AG04450 (cell line): Measurements from ENCODE around the gene TMEM178A. TPM values are rescaled to one million over a fixed set of nuclear protein-coding genes. Genes with fewer than 3 reads are reported as not detected.
A peak's percentile ranks its signal among the peaks of the same experiment; 100 is the strongest.

Experiments used
- CTCF ChIA-PET: fragments of 300-600, 350-600 bp; formaldehyde crosslinking; extraction: SDS; loops from one replicate; lab custom pipeline; 2022; ENCODE audit warnings: antibody characterized with exemption, inconsistent platforms; lab: Charles Lee
- POLR2A ChIA-PET: fragments of 350-600 bp; formaldehyde crosslinking; extraction: SDS; loops from one replicate; lab custom pipeline; 2021; ENCODE audit warnings: antibody characterized with exemption, inconsistent platforms; lab: Yijun Ruan, JAX
- DNase-seq: peaks from one replicate; pipeline ENCODE4 v3.0.0-alpha.2; 2011; ENCODE audit warnings: low read depth, low spot score
- H3K27ac ChIP-seq: one replicate; pipeline ENCODE4 v1.5.1; 2012; ENCODE audit warnings: low read depth, low read length, control low read depth
- H3K27me3 ChIP-seq: one replicate; pipeline ENCODE4 v1.6.0; 2012; ENCODE audit warnings: low read length; ENCODE audit not compliant: control insufficient read depth, insufficient read depth
- H3K4me3 ChIP-seq: 2 replicates; pipeline ENCODE4 v1.5.1; 2011; ENCODE audit warnings: mild to moderate bottlenecking, low read depth, low read length, control low read depth
- H3K9me3 ChIP-seq: 2 replicates; pipeline ENCODE4 v1.5.1; 2012; ENCODE audit warnings: low read length; ENCODE audit not compliant: control insufficient read depth, insufficient read depth
- CTCF ChIP-seq: IDR thresholded peaks from 2 replicates; pipeline ENCODE4 v1.5.1; 2011; ENCODE audit warnings: low read depth, low read length, control low read depth, inconsistent platforms
- polyA minus RNA-seq: library from RNA; depleted of rRNA, polyadenylated mRNA; stranded (reverse); fragments of >200 nt; gene quantifications from 2 replicates; pipeline ENCODE4 v1.2.3, GENCODE V29; 2011; rRNA and poly(A)+ RNA removed
- polyA plus RNA-seq: library from polyadenylated mRNA; depleted of rRNA; stranded (reverse); fragments of >200 nt; gene quantifications from 2 replicates; pipeline ENCODE4 v1.2.3, GENCODE V29; 2011; rRNA removed

Gene TMEM178A
- polyA plus RNA-seq (1.1 and 1.2 TPM in 2 replicates), polyA minus RNA-seq (0.23 TPM in 1 of 2 replicates, not detected in the other)

GRCh38 chr2:39665811-39666490 is at the start of gene TMEM178A:
Gene TMEM178A, plus strand, starts transcription at chr2:39665917. Its CDS starts 58 bp downstream, at chr2:39665975.
- no peak for DNase-seq
- TF ChIP-seq CTCF, result no peak
- Histone ChIP-seq H3K27me3 (peaks cover 54% of the 10 kb centered on the region), H3K27ac (no peak within 1 kb of the TSS), H3K9me3 (no peaks in the 10 kb centered on the region; the same call in 1 of the 2 replicates), H3K4me3 (peak within 1 kb of the TSS; percentile 50)
- CTCF ChIA-PET, result no interaction called here
- POLR2A ChIA-PET, result no interaction called here

GRCh38 chr2:39618236-39618635 is 47.5 kb upstream of the TMEM178A start:
- Histone ChIP-seq H3K27me3 (peaks cover 13% of the 10 kb centered on the region), H3K4me3 (no peak overlapping the region), H3K9me3 (no peaks in the 10 kb centered on the region), H3K27ac (no peak overlapping the region)
- ChIA-PET CTCF (interaction anchor here (1.3 kb wide), 1 partner anchor 24 kb away, joined by 5 read pairs; no protein-coding TSS in a partner anchor), POLR2A (no interaction called here)
- no peak for DNase-seq
- no peak for TF ChIP-seq CTCF

- POLR2A ChIA-PET, result no interaction called here
- CTCF ChIA-PET, result interaction anchor here (1.3 kb wide), 1 partner anchor 25 kb away, joined by 5 read pairs; no protein-coding TSS in a partner anchor
These were observed 47.0 kb upstream of the TMEM178A start for GRCh38 chr2:39618736-39619135.

DNA sequence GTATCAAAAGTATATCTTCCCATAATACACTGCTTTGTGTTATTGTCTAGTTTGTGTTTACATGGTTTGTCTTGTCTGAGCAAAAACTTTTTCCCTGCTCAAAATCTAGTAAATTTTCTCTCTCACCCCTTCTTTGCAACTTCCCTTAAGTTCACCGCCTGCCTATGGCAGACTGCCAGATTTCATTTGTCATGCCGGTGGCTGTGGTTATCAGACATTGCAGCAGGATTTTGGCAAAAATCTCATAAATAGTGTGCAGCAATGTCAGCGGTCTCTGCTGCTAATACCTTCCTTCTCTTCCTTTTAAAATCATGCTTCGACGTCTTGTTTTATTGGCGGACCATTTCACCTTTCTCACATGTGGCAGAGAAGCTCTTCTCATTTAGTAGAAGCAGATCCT is 45.6 kb upstream of the TMEM178A start:
- DNase-seq, result peak; percentile 49
- TF ChIP-seq CTCF, result no peak
- no peak overlapping the region for H3K4me3 ChIP-seq
- H3K9me3 ChIP-seq, result no peaks in the 10 kb centered on the region
- H3K27ac ChIP-seq, result no peak overlapping the region
- CTCF ChIA-PET, result no interaction called here
- H3K27me3 ChIP-seq, result peaks cover 11% of the 10 kb centered on the region
- POLR2A ChIA-PET, result no interaction called here

More at GRCh38 chr2:39618736-39619135, 47.0 kb upstream of the TMEM178A start:
- no peak for DNase-seq
- Histone ChIP-seq H3K9me3 (no peaks in the 10 kb centered on the region), H3K4me3 (no peak overlapping the region), H3K27ac (no peak overlapping the region), H3K27me3 (peaks cover 11% of the 10 kb centered on the region)
- TF ChIP-seq CTCF, result no peak

DNA sequence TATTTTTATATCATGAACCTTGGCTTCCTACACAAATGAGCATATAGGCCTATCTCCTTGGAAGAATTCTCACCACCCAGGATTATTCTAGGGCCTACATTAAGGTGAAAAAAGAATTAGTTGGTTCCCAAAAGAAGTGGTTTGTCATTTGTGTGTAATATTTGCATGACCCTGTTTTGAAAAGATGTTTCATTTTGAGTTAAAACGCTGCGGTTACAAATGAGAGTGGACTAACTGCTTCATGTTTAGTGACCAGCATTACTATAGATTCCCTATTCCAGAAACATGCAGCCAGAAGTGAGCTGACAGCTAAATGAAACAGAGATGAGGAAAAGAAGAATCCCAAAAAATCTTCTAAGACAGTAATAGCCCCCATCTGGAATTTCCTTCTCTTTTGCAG is 44.1 kb upstream of the TMEM178A start:
- DNase-seq, result no peak
- CTCF ChIA-PET, result no interaction called here
- Histone ChIP-seq H3K27ac (no peak overlapping the region), H3K9me3 (no peaks in the 10 kb centered on the region), H3K4me3 (no peak overlapping the region), H3K27me3 (peaks cover 2% of the 10 kb centered on the region)
- no peak for TF ChIP-seq CTCF
- POLR2A ChIA-PET, result no interaction called here
